KOPT-K1 (cell line): Measurements from ENCODE around the gene MTR.

Source experiments
- H3K27ac ChIP-seq: fragments of 200-600 bp; sonication (generic); 2 replicates; pipeline ENCODE4 v1.5.1; 2016; ENCODE audit warnings: antibody characterized with exemption, mild to moderate bottlenecking, low read depth, low read length; ENCODE audit not compliant: poor library complexity, severe bottlenecking
- H3K36me3 ChIP-seq: fragments of 200-600 bp; sonication (generic); 2 replicates; pipeline ENCODE4 v1.5.1; 2017; ENCODE audit warnings: antibody characterized with exemption, mild to moderate bottlenecking, low read length, moderate library complexity; ENCODE audit not compliant: insufficient read depth
- H3K9me3 ChIP-seq: fragments of 200-600 bp; sonication (generic); 2 replicates; pipeline ENCODE4 v1.5.1; 2017; ENCODE audit warnings: antibody characterized with exemption, low read length, mild to moderate bottlenecking; ENCODE audit not compliant: insufficient read depth, poor library complexity, severe bottlenecking

The MTR gene

GRCh38 chr1:236795035-236795756 lies at the start of gene MTR:
Gene MTR (plus strand): TSS chr1:236795292. CDS start chr1:236795704, 412 bp downstream.
- no peaks in the 10 kb centered on the region; the same call in 1 of the 2 replicates for H3K36me3 ChIP-seq
- H3K27ac ChIP-seq, result peak within 1 kb of the TSS; percentile 83

GRCh38 chr1:236746785-236747184 lies 48.3 kb upstream of the MTR start:
- H3K27ac ChIP-seq, result no peak overlapping the region
- no peaks in the 10 kb centered on the region for H3K9me3 ChIP-seq
- no peaks in the 10 kb centered on the region for H3K36me3 ChIP-seq

More at GRCh38 chr1:236795035-236795756, at the start of gene MTR:
- no peaks in the 10 kb centered on the region for H3K9me3 ChIP-seq

GRCh38 chr1:236747311-236747985 lies 47.6 kb upstream of the MTR start:
- Histone ChIP-seq H3K27ac (no peak overlapping the region), H3K36me3 (no peaks in the 10 kb centered on the region)

GRCh38 chr1:236748268-236748870 lies 46.7 kb upstream of the MTR start:
- Histone ChIP-seq H3K27ac (no peak overlapping the region), H3K36me3 (no peaks in the 10 kb centered on the region), H3K9me3 (no peaks in the 10 kb centered on the region)

More at GRCh38 chr1:236747311-236747985, 47.6 kb upstream of the MTR start:
- H3K9me3 ChIP-seq, result no peaks in the 10 kb centered on the region

- no peak overlapping the region for H3K27ac ChIP-seq
- H3K9me3 ChIP-seq, result no peaks in the 10 kb centered on the region
- no peaks in the 10 kb centered on the region for H3K36me3 ChIP-seq
Measured at GRCh38 chr1:236750928-236751327, 44.2 kb upstream of the MTR start.

GRCh38 chr1:236751385-236751784 lies 43.7 kb upstream of the MTR start:
- H3K27ac ChIP-seq, result no peak overlapping the region
- no peaks in the 10 kb centered on the region for H3K36me3 ChIP-seq
- H3K9me3 ChIP-seq, result no peaks in the 10 kb centered on the region

- H3K36me3 ChIP-seq, result no peaks in the 10 kb centered on the region
- no peaks in the 10 kb centered on the region for H3K9me3 ChIP-seq
- no peak overlapping the region for H3K27ac ChIP-seq
Measured at GRCh38 chr1:236751935-236752334, 43.2 kb upstream of the MTR start.

GRCh38 chr1:236753516-236753915 lies 41.6 kb upstream of the MTR start:
- Histone ChIP-seq H3K36me3 (no peaks in the 10 kb centered on the region), H3K27ac (no peak overlapping the region), H3K9me3 (no peaks in the 10 kb centered on the region)

- Histone ChIP-seq H3K27ac (no peak overlapping the region), H3K9me3 (no peaks in the 10 kb centered on the region), H3K36me3 (no peaks in the 10 kb centered on the region)
Measured at GRCh38 chr1:236753964-236754363, 41.1 kb upstream of the MTR start.

GRCh38 chr1:236754525-236755210 lies 40.4 kb upstream of the MTR start:
- Histone ChIP-seq H3K9me3 (no peaks in the 10 kb centered on the region), H3K36me3 (no peaks in the 10 kb centered on the region), H3K27ac (no peak overlapping the region)

- H3K27ac ChIP-seq, result no peak overlapping the region
- no peaks in the 10 kb centered on the region for H3K9me3 ChIP-seq
- no peaks in the 10 kb centered on the region for H3K36me3 ChIP-seq
Measured at GRCh38 chr1:236757640-236758039, 37.5 kb upstream of the MTR start.

GRCh38 chr1:236759252-236759859 lies 35.7 kb upstream of the MTR start:
- no peak overlapping the region for H3K27ac ChIP-seq
- H3K36me3 ChIP-seq, result no peaks in the 10 kb centered on the region
- H3K9me3 ChIP-seq, result no peaks in the 10 kb centered on the region

GRCh38 chr1:236760480-236760879 lies 34.6 kb upstream of the MTR start:
- no peak overlapping the region for H3K27ac ChIP-seq
- H3K36me3 ChIP-seq, result no peaks in the 10 kb centered on the region
- H3K9me3 ChIP-seq, result no peaks in the 10 kb centered on the region

GRCh38 chr1:236760986-236761385 lies 34.1 kb upstream of the MTR start:
- no peaks in the 10 kb centered on the region for H3K36me3 ChIP-seq

More at GRCh38 chr1:236760986-236761385, 34.1 kb upstream of the MTR start:
- Histone ChIP-seq H3K9me3 (no peaks in the 10 kb centered on the region), H3K27ac (no peak overlapping the region)
